Measurements from ENCODE around the gene ROCK2.

Gene ROCK2

GRCh38 chr2:11379558-11379957, 35.1 kb upstream of the ROCK2 start:
- no peak overlapping the region for H3K4me3 ChIP-seq (ENCODE audit: low read depth, low read length)
- TF ChIP-seq CTCF (IDR thresholded peaks at IDR 0.05; ENCODE audit: low read depth, low read length) (no peak), MYC (IDR thresholded peaks at IDR 0.05; ENCODE audit: low read depth, low read length) (no peak)
- no peak for DNase-seq (ENCODE audit: low read depth)

GRCh38 chr2:11377928-11378545, 33.6 kb upstream of the ROCK2 start:
- no peak for DNase-seq (ENCODE audit: low read depth)
- no peak for TF ChIP-seq POLR2A (IDR thresholded peaks at IDR 0.05; ENCODE audit: extremely low read depth, insufficient read length)
- TF ChIP-seq CTCF (IDR thresholded peaks at IDR 0.05; ENCODE audit: low read depth, low read length): no peak
- TF ChIP-seq MYC (IDR thresholded peaks at IDR 0.05; ENCODE audit: low read depth, low read length): no peak
- no peak for TF ChIP-seq MAX (IDR thresholded peaks at IDR 0.05; ENCODE audit: low read depth, low read length)
- no peak overlapping the region for H3K4me3 ChIP-seq (ENCODE audit: low read depth, low read length)

- H3K4me3 ChIP-seq (ENCODE audit: low read depth, low read length): no peak overlapping the region
- TF ChIP-seq MAX (IDR thresholded peaks at IDR 0.05; ENCODE audit: low read depth, low read length): no peak
- TF ChIP-seq CTCF (IDR thresholded peaks at IDR 0.05; ENCODE audit: low read depth, low read length): no peak
- TF ChIP-seq MYC (IDR thresholded peaks at IDR 0.05; ENCODE audit: low read depth, low read length): no peak
- TF ChIP-seq POLR2A (IDR thresholded peaks at IDR 0.05; ENCODE audit: extremely low read depth, insufficient read length): no peak
- DNase-seq (ENCODE audit: low read depth): no peak
Measured at GRCh38 chr2:11376071-11376470, 31.6 kb upstream of the ROCK2 start.

- TF ChIP-seq CTCF (IDR thresholded peaks at IDR 0.05; ENCODE audit: low read depth, low read length): no peak
- TF ChIP-seq MYC (IDR thresholded peaks at IDR 0.05; ENCODE audit: low read depth, low read length): no peak
- no peak for TF ChIP-seq POLR2A (IDR thresholded peaks at IDR 0.05; ENCODE audit: extremely low read depth, insufficient read length)
- TF ChIP-seq MAX (IDR thresholded peaks at IDR 0.05; ENCODE audit: low read depth, low read length): no peak
- no peak overlapping the region for H3K4me3 ChIP-seq (ENCODE audit: low read depth, low read length)
- DNase-seq (ENCODE audit: low read depth): no peak
Measured at GRCh38 chr2:11375689-11376027, 31.2 kb upstream of the ROCK2 start.

GRCh38 chr2:11375025-11375688, 30.7 kb upstream of the ROCK2 start:
- DNase-seq (ENCODE audit: low read depth): no peak
- H3K4me3 ChIP-seq (ENCODE audit: low read depth, low read length): no peak overlapping the region
- TF ChIP-seq MYC (IDR thresholded peaks at IDR 0.05; ENCODE audit: low read depth, low read length): no peak
- TF ChIP-seq CTCF (IDR thresholded peaks at IDR 0.05; ENCODE audit: low read depth, low read length): no peak
- TF ChIP-seq MAX (IDR thresholded peaks at IDR 0.05; ENCODE audit: low read depth, low read length): no peak
- TF ChIP-seq POLR2A (IDR thresholded peaks at IDR 0.05; ENCODE audit: extremely low read depth, insufficient read length): no peak
